ENCODE data around the gene NUP85. TPM values are rescaled to one million over a fixed set of nuclear protein-coding genes. Genes with fewer than 3 reads are reported as not detected.
A peak's percentile ranks its signal among the peaks of the same experiment; 100 is the strongest.

Gene NUP85
- total RNA-seq, 1 experiment from 2014 or later: 95.6 TPM

DNA sequence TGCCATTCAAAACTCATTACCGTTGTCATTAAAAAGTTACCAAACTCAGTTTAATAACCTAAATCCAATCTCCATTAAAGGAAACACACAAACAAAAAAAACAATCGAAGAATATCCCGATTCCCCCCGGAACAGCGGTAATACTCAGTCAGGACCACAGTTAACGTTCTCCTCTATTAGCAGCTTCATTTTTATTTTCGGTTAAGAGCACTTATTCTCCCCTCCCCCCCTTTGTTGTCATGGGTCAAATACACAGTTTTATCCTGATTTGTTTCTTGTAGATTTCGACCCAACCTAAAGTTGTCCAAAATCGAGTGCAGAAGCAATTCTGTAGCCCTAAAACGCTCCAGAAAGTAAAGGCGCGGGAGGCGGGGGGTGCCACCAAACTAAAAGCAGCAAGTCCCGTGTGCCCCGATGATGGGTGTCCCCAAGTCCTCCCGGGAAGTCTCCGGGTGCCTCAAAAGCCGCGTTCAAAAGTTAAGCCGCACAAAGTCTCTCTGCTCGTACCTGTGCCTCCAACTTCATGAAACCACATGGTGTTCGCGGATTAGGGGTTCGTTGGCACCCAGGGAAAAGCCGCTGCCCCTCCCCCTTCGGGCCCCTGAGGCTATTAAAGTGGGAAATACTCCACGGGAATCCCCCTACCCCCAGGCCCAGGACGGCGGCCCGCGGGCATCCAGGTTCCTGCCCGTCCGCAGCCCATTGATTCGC, 23.7 kb upstream of the NUP85 start:
- peaks cover 67% of the 10 kb centered on the region for H3K79me2 ChIP-seq (ENCODE audit: low read length)
- intact Hi-C loops (cut with micrococcal nuclease): no loop called here
- peaks cover 25% of the 10 kb centered on the region for H3K4me1 ChIP-seq (ENCODE audit: insufficient read depth, low read length)
- H3K9me3 ChIP-seq (ENCODE audit: low read length): no peaks in the 10 kb centered on the region
- TF ChIP-seq EZH2 (IDR thresholded peaks at IDR 0.05; ENCODE audit: low read length, unreplicated experiment): no peak
- no peak for TF ChIP-seq EZH2phosphoT487 (IDR thresholded peaks at IDR 0.05; ENCODE audit: borderline replicate concordance, low read length)
- TF ChIP-seq, protein P1, sequence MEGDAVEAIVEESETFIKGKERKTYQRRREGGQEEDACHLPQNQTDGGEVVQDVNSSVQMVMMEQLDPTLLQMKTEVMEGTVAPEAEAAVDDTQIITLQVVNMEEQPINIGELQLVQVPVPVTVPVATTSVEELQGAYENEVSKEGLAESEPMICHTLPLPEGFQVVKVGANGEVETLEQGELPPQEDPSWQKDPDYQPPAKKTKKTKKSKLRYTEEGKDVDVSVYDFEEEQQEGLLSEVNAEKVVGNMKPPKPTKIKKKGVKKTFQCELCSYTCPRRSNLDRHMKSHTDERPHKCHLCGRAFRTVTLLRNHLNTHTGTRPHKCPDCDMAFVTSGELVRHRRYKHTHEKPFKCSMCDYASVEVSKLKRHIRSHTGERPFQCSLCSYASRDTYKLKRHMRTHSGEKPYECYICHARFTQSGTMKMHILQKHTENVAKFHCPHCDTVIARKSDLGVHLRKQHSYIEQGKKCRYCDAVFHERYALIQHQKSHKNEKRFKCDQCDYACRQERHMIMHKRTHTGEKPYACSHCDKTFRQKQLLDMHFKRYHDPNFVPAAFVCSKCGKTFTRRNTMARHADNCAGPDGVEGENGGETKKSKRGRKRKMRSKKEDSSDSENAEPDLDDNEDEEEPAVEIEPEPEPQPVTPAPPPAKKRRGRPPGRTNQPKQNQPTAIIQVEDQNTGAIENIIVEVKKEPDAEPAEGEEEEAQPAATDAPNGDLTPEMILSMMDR (conservative IDR thresholded peaks at IDR 0.05; ENCODE audit: low read depth, low read length): no peak
- peak overlapping the region; percentile 83 for H3K27ac ChIP-seq (ENCODE audit: low read length)
- DNase-seq: no peak
- H3K36me3 ChIP-seq (ENCODE audit: low read depth, low read length): peaks cover 33% of the 10 kb centered on the region
- POLR2A ChIA-PET (ENCODE audit: unreplicated experiment): no interaction called here
- H3K27me3 ChIP-seq (ENCODE audit: low read length): no peaks in the 10 kb centered on the region
- no peaks in the 10 kb centered on the region for H3F3A ChIP-seq (ENCODE audit: low read length, unreplicated experiment)
- H3K4me2 ChIP-seq (ENCODE audit: low read length): peak overlapping the region; percentile 83
- H3K4me3 ChIP-seq (ENCODE audit: low read length): peak overlapping the region; percentile 97
- peak; percentile 3; the same call in 1 of the 2 replicates for ATAC-seq
- H4K20me1 ChIP-seq (ENCODE audit: low read length): peaks cover 39% of the 10 kb centered on the region
- H3K9ac ChIP-seq (ENCODE audit: low read length): peak overlapping the region; percentile 96
- BruUV-seq (replicated peaks): TSS peak; percentile 60
- no peak overlapping the region for H2AFZ ChIP-seq (ENCODE audit: low read length)
- no peaks in the 10 kb centered on the region for H3K9me2 ChIP-seq (replicated peaks; ENCODE audit: low read length)
- CTCF ChIA-PET: interaction anchor here (1.3 kb wide), 1 partner anchor 20 kb away, joined by 4 read pairs; no protein-coding TSS in a partner anchor

DNA sequence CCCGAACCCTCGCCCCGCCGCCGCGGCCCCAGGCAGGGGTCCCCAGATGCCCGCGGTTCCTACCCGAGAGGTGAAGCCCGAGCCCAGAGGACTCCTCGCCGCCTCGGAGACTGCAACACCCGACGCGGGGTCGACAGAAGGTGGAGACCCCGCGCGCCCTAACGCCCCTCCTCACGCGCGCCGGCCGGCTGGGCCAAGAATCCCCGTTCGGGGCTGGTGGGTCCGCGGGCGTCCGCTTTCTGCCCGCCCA, 23.2 kb upstream of the NUP85 start:
- no peak for TF ChIP-seq EZH2phosphoT487 (IDR thresholded peaks at IDR 0.05; ENCODE audit: borderline replicate concordance, low read length)
- TF ChIP-seq, protein P1 (conservative IDR thresholded peaks at IDR 0.05; ENCODE audit: low read depth, low read length): no peak
- no peak for TF ChIP-seq EZH2 (IDR thresholded peaks at IDR 0.05; ENCODE audit: low read length, unreplicated experiment)
- no peaks in the 10 kb centered on the region for H3K9me2 ChIP-seq (replicated peaks; ENCODE audit: low read length)
- peak overlapping the region; percentile 83 for H3K27ac ChIP-seq (ENCODE audit: low read length)
- peak overlapping the region; percentile 83 for H3K4me2 ChIP-seq (ENCODE audit: low read length)
- ChIA-PET CTCF (no interaction called here), POLR2A (ENCODE audit: unreplicated experiment) (no interaction called here)
- BruUV-seq (replicated peaks): no TSS peak
- H3K4me3 ChIP-seq (ENCODE audit: low read length): peak overlapping the region; percentile 97
- peaks cover 25% of the 10 kb centered on the region for H3K4me1 ChIP-seq (ENCODE audit: insufficient read depth, low read length)
- H2AFZ ChIP-seq (ENCODE audit: low read length): no peak overlapping the region; the same call in 1 of the 2 replicates
- no peaks in the 10 kb centered on the region for H3K9me3 ChIP-seq (ENCODE audit: low read length)
- no peaks in the 10 kb centered on the region for H3F3A ChIP-seq (ENCODE audit: low read length, unreplicated experiment)
- peak overlapping the region; percentile 96 for H3K9ac ChIP-seq (ENCODE audit: low read length)
- no peak; the same call in 1 of the 2 replicates for ATAC-seq
- H3K79me2 ChIP-seq (ENCODE audit: low read length): peaks cover 63% of the 10 kb centered on the region
- peaks cover 31% of the 10 kb centered on the region for H3K36me3 ChIP-seq (ENCODE audit: low read depth, low read length)
- no peak for DNase-seq
- peaks cover 38% of the 10 kb centered on the region for H4K20me1 ChIP-seq (ENCODE audit: low read length)
- intact Hi-C loops (cut with micrococcal nuclease): no loop called here
- H3K27me3 ChIP-seq (ENCODE audit: low read length): no peaks in the 10 kb centered on the region
